Transverse colon (tissue), 4 donors: ENCODE measurements around the gene CYB561D2. TPM values are rescaled to one million over a fixed set of nuclear protein-coding genes. Genes with fewer than 3 reads are reported as not detected.

Experiments
- DNase-seq: peaks from one replicate; pipeline ENCODE4 v3.0.0-alpha.2; 2019
- H3K27ac ChIP-seq, 4 donors: fragments of 200-600 bp; sonication (generic); 2 replicates each; pipeline ENCODE4 v1.5.1; 2016 to 2018; ENCODE audit warnings: inconsistent platforms in 4 of 4
- H3K27me3 ChIP-seq: fragments of 200-600 bp; sonication (generic); 2 replicates; pipeline ENCODE4 v1.5.1; 2017; ENCODE audit warnings: inconsistent platforms
- H3K36me3 ChIP-seq, 4 donors: fragments of 200-600 bp; sonication (generic); 2 replicates each; pipeline ENCODE4 v1.5.1; 2017 to 2019; ENCODE audit warnings: inconsistent platforms in 4 of 4
- H3K4me1 ChIP-seq, 4 donors: fragments of 200-600 bp; sonication (generic); 2 replicates each; pipeline ENCODE4 v1.5.1; 2017 to 2020; ENCODE audit warnings: inconsistent platforms in 4 of 4
- H3K4me3 ChIP-seq, 4 donors: fragments of 200-600 bp; sonication (generic); 1 replicate in 1 of 4; 2 replicates in 3 of 4; pipeline versions ENCODE4 v1.5.1 to v1.6.1; 2017 to 2019; ENCODE audit warnings: inconsistent platforms in 4 of 4
- H3K9me3 ChIP-seq, 2 donors: fragments of 200-600 bp; sonication (generic); 2 replicates each; pipeline ENCODE4 v1.5.1; 2017 to 2019; ENCODE audit warnings: inconsistent platforms in 2 of 2
- EP300 ChIP-seq: sonication (generic); formaldehyde crosslinking; IDR thresholded peaks from one replicate; pipeline ENCODE4 v1.6.1; 2017; ENCODE audit warnings: antibody characterized with exemption, low read depth
- POLR2A ChIP-seq: fragments of 450-650 bp; IDR thresholded peaks from one replicate; pipeline ENCODE4 v1.6.1; 2016; ENCODE audit warnings: antibody characterized with exemption, mild to moderate bottlenecking, moderate library complexity
- POLR2AphosphoS5 ChIP-seq, 3 donors: sonication (generic); formaldehyde crosslinking; IDR thresholded peaks; one replicate each; pipeline ENCODE4 v1.6.1; 2016; ENCODE audit warnings: antibody characterized with exemption in 3 of 3
- WGBS, 2 donors: methylation state at CpG; one replicate each; pipeline ENCODE4 v1.1.5; 2018; ENCODE audit warnings: low coverage in 1 of 2; 5-methylcytosine and 5-hydroxymethylcytosine counted together
- in situ Hi-C, 4 donors: fragments of 200-750 bp; cut with MboI; loops; one replicate each; pipeline versions ENCODE4 v1.15.0 to v1.15.1; 2017; ENCODE audit warnings: low sequenced_read_pairs in 3 of 4, low pct_ligation_motif_present in 1 of 4, low pct_unique_long_range_greater_than_20kb in 1 of 4
- intact Hi-C: fragments of 100-400 bp; cut with DNase I; formaldehyde crosslinking; loops from one replicate; pipeline ENCODE4 v1.15.1; 2023; ENCODE audit warnings: low total_unique reads
- total RNA-seq, 4 donors: library from RNA; depleted of rRNA; stranded (reverse); fragments of >200 nt; gene quantifications; one replicate each; pipeline ENCODE4 v1.1.0, GENCODE V29; 2016
- TF ChIP-seq, protein P1 (sequence below), 5 experiments: fragments of 200-600 bp in 3 of 5; fragments of 450-650 bp in 2 of 5; sonication (generic) in 3 of 5; IDR thresholded peaks; 1 replicate in 2 of 5; 2 replicates in 3 of 5; pipeline ENCODE4 v1.5.1; 2016 to 2017; ENCODE audit warnings: antibody characterized with exemption in 5 of 5, inconsistent platforms in 3 of 5, mild to moderate bottlenecking in 2 of 5, moderate library complexity in 1 of 5

CYB561D2 gene
- total RNA-seq, 4 donors from 2014 or later: 23.7 to 53.9 (median 35.6) TPM

DNA sequence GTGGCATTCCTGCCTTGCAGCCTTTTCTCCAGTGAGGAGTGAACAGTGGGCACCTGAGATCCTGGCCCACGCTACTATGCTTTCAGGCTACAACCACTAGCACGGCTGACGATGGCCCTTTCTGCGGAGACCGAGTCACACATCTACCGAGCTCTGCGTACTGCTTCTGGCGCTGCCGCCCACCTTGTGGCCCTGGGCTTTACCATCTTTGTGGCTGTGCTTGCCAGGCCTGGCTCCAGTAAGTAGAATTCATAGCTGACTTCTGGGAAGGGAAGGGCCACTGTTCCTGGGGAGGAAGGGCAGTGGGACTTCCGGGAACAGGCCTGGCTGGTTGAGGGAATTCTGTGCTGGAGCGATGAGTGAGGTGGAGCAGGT lies 648 bp downstream of the CYB561D2 start:
- in situ Hi-C loops: loop anchor here in 1 of 4 donors (25.0 kb wide), 1 partner anchor 211 kb away; the partner anchor contains the start of genes C3orf18 and HEMK1
- TF ChIP-seq POLR2A: no peak

DNA sequence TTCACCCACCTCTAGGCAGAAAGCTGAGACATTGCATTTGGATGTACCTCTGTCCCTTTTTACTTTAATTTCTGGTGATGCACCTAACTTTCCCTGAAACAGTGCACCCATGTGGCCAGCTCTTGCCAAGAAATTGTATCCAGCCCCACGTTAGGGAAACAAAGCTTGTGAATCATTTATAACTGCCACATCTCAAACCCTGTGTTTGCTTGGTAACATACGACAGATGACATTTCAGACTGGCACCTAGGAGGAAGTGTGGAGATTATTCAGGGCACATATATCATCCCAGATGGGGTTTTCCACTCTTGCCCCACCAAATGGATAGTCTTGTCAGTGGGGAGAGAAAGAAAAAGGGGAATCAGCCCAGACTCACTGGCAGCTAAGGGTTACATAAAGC lies 2.1 kb downstream of the CYB561D2 start:
- WGBS, 2 donors: 22 to 25% methylated on average over 2 of the region's 2 CpGs

More for the DNA sequence above, 648 bp downstream of the CYB561D2 start:
- intact Hi-C loops: no loop called here
- Histone ChIP-seq H3K4me1 (peaks cover 26 to 39% (median 31%) of the 10 kb centered on the region in 4 donors), H3K4me3 (peak overlapping the region; percentile 51 to 73 (median 66)), H3K9me3 (no peaks in the 10 kb centered on the region), H3K27me3 (no peaks in the 10 kb centered on the region), H3K27ac (peak overlapping the region; percentile 86 to 95 (median 92)), H3K36me3 (peaks cover 0 to 15% (median 6%) of the 10 kb centered on the region in 4 donors)
- WGBS, 2 donors: 63% methylated on average over 11 of the region's 11 CpGs; no CpG with 5 or more reads in 1 of the 2 donors
- no peak for DNase-seq

DNA sequence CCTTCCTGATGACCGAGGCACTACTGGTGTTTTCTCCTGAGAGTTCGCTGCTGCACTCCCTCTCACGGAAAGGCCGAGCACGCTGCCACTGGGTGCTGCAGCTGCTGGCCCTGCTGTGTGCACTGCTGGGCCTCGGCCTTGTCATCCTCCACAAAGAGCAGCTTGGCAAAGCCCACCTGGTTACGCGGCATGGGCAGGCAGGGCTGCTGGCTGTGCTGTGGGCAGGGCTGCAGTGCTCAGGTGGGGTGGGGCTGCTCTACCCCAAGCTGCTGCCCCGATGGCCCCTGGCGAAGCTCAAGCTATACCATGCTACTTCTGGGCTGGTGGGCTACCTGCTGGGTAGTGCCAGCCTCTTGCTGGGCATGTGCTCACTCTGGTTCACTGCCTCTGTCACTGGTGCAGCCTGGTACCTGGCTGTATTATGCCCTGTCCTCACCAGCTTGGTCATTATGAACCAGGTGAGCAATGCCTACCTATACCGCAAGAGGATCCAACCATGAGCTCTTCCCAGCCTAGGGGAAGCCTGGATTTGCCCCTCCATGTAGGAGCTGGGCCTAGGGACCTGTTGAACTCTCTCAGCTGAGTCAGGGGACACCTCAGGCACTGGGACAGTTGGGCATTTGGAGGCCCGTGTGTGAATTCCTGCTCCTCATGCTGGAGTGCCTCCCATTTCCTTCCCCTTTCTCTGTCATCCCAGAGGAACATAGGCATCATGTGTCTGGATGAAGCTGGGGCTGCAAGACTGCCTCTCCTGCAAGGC lies 2.8 kb downstream of the CYB561D2 start:
- peak in 1 of 3 donors; percentile 13 for TF ChIP-seq POLR2AphosphoS5 (IDR thresholded peaks at IDR 0.05)
- TF ChIP-seq, protein P1, sequence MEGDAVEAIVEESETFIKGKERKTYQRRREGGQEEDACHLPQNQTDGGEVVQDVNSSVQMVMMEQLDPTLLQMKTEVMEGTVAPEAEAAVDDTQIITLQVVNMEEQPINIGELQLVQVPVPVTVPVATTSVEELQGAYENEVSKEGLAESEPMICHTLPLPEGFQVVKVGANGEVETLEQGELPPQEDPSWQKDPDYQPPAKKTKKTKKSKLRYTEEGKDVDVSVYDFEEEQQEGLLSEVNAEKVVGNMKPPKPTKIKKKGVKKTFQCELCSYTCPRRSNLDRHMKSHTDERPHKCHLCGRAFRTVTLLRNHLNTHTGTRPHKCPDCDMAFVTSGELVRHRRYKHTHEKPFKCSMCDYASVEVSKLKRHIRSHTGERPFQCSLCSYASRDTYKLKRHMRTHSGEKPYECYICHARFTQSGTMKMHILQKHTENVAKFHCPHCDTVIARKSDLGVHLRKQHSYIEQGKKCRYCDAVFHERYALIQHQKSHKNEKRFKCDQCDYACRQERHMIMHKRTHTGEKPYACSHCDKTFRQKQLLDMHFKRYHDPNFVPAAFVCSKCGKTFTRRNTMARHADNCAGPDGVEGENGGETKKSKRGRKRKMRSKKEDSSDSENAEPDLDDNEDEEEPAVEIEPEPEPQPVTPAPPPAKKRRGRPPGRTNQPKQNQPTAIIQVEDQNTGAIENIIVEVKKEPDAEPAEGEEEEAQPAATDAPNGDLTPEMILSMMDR (IDR thresholded peaks at IDR 0.05): no peak
- intact Hi-C loops (no loop called here), in situ Hi-C loops (loop anchor here in 1 of 4 donors (25.0 kb wide), 1 partner anchor 209 kb away; the partner anchor contains the start of genes C3orf18 and HEMK1)
- H3K4me3 ChIP-seq: no peak overlapping the region
- no peaks in the 10 kb centered on the region for H3K9me3 ChIP-seq
- WGBS, 2 donors: 83% methylated on average over 10 of the region's 12 CpGs; no CpG with 5 or more reads in 1 of the 2 donors
- H3K27me3 ChIP-seq: no peaks in the 10 kb centered on the region
- H3K4me1 ChIP-seq: peaks cover 46 to 57% (median 52%) of the 10 kb centered on the region in 4 donors
- peak overlapping the region in 2 of 4 donors; percentile 37 to 39 for H3K27ac ChIP-seq
- H3K36me3 ChIP-seq: peaks cover 0 to 15% (median 6%) of the 10 kb centered on the region in 4 donors
- DNase-seq: no peak

More for the DNA sequence above, 2.1 kb downstream of the CYB561D2 start:
- Histone ChIP-seq H3K4me3 (no peak overlapping the region), H3K27me3 (no peaks in the 10 kb centered on the region), H3K36me3 (peaks cover 0 to 15% (median 6%) of the 10 kb centered on the region in 4 donors), H3K9me3 (no peaks in the 10 kb centered on the region), H3K27ac (peak overlapping the region in 2 of 4 donors; percentile 37 to 39), H3K4me1 (peaks cover 40 to 51% (median 46%) of the 10 kb centered on the region in 4 donors)
- TF ChIP-seq EP300 (no peak), POLR2AphosphoS5 (IDR thresholded peaks at IDR 0.05) (no peak), POLR2A (no peak)
- TF ChIP-seq, protein P1 (IDR thresholded peaks at IDR 0.05): peak in 1 of 5 experiments; percentile 8
- no peak for DNase-seq
- in situ Hi-C loops: loop anchor here in 1 of 4 donors (25.0 kb wide), 1 partner anchor 210 kb away; the partner anchor contains the start of genes C3orf18 and HEMK1
- intact Hi-C loops: no loop called here

DNA sequence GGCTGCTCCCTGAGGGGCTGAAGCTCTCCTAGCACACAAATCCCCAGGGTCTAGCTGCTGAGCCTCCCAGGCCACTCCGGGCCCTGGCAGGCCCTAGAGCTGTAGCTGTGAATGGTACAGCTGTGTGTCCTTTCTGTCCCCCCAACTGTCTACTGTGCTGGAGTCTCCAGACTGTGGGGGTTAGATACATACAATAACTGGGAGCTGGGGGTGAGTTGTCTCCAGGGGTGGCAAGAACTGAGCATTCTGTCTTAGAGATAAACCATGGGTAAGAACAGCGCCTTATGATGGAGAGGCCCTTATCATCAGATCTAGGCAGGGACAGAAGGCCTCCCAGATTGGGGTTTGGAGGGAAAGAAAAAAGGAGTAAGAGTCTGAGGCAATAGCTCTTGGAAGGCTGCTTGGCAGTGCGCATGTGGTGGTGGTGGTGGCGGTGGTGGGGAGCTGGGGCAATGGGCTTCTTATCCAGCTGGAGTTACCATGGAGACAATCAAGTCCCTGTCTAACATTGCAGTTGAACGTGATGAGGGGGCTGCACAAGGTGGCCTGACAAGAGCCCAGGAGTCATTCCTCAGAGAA lies 3.6 kb downstream of the CYB561D2 start:
- peaks cover 45 to 58% (median 55%) of the 10 kb centered on the region in 4 donors for H3K4me1 ChIP-seq
- in situ Hi-C loops: loop anchor here in 1 of 4 donors (25.0 kb wide), 1 partner anchor 208 kb away; the partner anchor contains the start of genes C3orf18 and HEMK1

More for the DNA sequence above, 3.6 kb downstream of the CYB561D2 start:
- TF ChIP-seq EP300: no peak
- TF ChIP-seq, protein P1 (IDR thresholded peaks at IDR 0.05): no peak
- no peak for TF ChIP-seq POLR2A
- TF ChIP-seq POLR2AphosphoS5 (IDR thresholded peaks at IDR 0.05): no peak
- Histone ChIP-seq H3K9me3 (no peaks in the 10 kb centered on the region), H3K4me3 (no peak overlapping the region), H3K36me3 (peaks cover 0 to 15% (median 6%) of the 10 kb centered on the region in 4 donors), H3K27me3 (no peaks in the 10 kb centered on the region), H3K27ac (no peak overlapping the region)
- intact Hi-C loops: no loop called here
- 84 to 100% methylated on average over 1 to 5 of the region's 5 CpGs for WGBS, 2 donors
- DNase-seq: no peak
